LNCAP (cell line): ENCODE data around the gene GRB10.

ENCODE experiments used
- CTCF ChIP-seq: fragments of 450-650 bp; IDR thresholded peaks from 2 replicates; pipeline ENCODE4 v1.5.1; 2017; ENCODE audit warnings: mild to moderate bottlenecking

GRB10 gene

GRCh38 chr7:50657341-50657873 is 125.3 kb downstream of the GRB10 start:
- no peak for TF ChIP-seq CTCF

GRCh38 chr7:50656141-50656895 is 126.4 kb downstream of the GRB10 start:
- no peak for TF ChIP-seq CTCF

- no peak for TF ChIP-seq CTCF
Observed at GRCh38 chr7:50655490-50655889, 127.2 kb downstream of the GRB10 start.

- no peak for TF ChIP-seq CTCF
Observed at GRCh38 chr7:50655020-50655419, 127.7 kb downstream of the GRB10 start.

GRCh38 chr7:50653981-50654425 is 128.7 kb downstream of the GRB10 start:
- TF ChIP-seq CTCF: no peak

GRCh38 chr7:50653126-50653864 is 129.4 kb downstream of the GRB10 start:
- no peak for TF ChIP-seq CTCF

GRCh38 chr7:50652400-50653125 is 130.1 kb downstream of the GRB10 start:
- TF ChIP-seq CTCF: no peak
